WI38 (cell line): ENCODE measurements around the gene RALBP1.
"Not testable (repeated sequence)": the region's sequence is repeated elsewhere in the genome, so short reads cannot be mapped to it uniquely, and the experiment has no call there.

ENCODE experiments used
- H3K4me3 ChIP-seq: 2 replicates; pipeline ENCODE4 v1.5.1; 2011; ENCODE audit warnings: low read depth, mild to moderate bottlenecking, control low read depth, low read length
- CTCF ChIP-seq: IDR thresholded peaks from 2 replicates; pipeline ENCODE4 v1.5.1; 2012; ENCODE audit warnings: low read depth, mild to moderate bottlenecking, control low read depth, low read length

Gene RALBP1

GRCh38 chr18:9474983-9475642 lies at the start of gene RALBP1:
Gene RALBP1 (plus strand): TSS chr18:9475513. CDS start chr18:9513046, 37,533 bp downstream.
- H3K4me3 ChIP-seq: peak within 1 kb of the TSS; percentile 95
- TF ChIP-seq CTCF: 0 out of 2 replicates have a peak, but pooled peaks have one; percentile 10

GRCh38 chr18:9426753-9427152 lies 48.6 kb upstream of the RALBP1 start:
- TF ChIP-seq CTCF: no peak

DNA sequence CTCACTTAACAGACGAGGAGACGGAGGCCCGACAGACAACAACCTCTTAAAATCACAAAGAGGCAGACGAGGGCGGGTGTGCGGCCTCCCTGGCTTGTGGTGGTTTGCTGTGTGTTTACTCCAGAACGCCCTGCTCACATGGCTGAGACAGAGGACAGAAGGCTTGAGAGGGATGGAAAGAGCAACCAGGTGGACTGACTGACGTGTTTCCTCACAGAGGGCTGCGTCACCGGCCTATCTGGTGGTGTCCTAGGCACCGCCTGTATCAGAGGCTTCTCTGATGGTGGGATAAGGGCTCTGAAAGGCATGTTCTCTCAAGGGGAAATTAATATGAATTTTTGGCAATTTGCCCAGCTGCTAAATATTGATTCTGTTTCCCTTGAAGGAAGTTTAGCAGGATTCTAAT lies 47.0 kb upstream of the RALBP1 start:
- no peak for TF ChIP-seq CTCF
- H3K4me3 ChIP-seq: no peak overlapping the region

More at GRCh38 chr18:9426753-9427152, 48.6 kb upstream of the RALBP1 start:
- no peak overlapping the region for H3K4me3 ChIP-seq

DNA sequence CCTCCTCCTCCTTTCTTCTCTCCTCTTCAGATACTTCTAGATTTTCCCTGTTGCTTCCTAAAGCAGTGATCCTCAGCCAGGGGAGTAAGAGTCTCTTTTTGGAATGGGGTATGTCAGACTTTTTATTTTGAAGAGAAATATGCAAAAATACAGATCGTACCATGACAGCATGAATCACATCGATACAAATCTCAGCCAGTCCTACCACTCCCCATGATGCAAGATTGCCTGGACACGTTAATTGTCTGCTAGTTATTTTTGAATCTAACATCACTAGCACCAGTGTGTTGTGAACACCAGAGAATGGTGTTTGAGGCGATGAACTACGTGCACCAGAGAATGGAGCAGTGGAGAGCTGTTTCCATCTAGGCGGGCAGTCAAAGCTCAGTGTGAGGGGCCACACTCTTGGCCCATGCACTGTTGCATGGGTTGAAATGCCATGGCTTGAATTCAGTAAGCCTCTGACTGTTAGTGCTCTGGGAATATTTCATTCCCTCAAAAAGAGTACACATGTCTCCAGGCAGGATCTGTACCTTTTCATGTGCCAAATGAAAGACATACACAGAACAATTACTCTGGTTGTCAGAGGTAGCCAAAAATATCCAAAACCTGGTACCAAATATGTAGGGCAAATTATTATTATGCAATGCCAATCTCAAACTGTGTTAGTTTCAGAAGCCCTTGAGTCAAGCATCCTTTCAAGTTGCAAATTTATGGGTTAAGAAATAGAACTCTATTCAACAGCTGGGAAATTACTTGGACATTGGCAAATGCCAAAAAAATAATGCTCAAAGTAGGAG lies 46.3 kb upstream of the RALBP1 start:
- TF ChIP-seq CTCF: no peak
- H3K4me3 ChIP-seq: no peak overlapping the region

DNA sequence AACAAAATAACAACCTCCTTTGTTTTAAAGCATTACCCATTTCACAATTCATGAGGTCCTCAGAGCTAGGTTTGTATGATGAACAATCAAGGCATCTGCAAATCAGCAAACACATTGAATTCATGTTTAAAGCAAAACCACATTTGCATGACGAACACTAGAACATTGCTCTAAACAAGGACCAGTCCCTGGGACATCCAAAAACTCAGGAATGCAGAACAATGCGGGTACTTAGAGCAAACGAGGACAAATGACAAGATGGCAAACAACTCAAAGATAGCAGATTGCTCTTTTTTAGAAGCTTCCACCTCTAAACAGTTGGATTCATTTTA lies 45.7 kb upstream of the RALBP1 start:
- no peak overlapping the region for H3K4me3 ChIP-seq
- TF ChIP-seq CTCF: no peak

DNA sequence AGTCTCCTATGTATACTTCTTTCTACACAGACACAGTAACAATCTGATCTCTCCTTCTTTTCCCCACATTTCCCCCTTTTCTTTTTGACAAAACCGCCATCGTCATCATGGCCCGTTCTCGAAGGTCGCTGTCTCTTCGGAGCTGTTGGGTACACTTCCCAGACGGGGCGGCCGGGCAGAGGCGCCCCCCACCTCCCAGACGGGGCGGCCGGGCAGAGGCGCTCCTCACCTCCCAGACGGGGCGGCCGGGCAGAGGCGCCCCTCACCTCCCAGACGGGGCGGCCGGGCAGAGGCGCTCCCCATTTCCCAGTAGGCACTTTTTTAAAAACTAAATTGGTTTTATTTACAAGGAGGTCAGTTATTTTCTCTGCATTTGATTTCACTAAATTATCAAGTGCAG lies 45.0 kb upstream of the RALBP1 start:
- H3K4me3 ChIP-seq: not testable (repeated sequence)

DNA sequence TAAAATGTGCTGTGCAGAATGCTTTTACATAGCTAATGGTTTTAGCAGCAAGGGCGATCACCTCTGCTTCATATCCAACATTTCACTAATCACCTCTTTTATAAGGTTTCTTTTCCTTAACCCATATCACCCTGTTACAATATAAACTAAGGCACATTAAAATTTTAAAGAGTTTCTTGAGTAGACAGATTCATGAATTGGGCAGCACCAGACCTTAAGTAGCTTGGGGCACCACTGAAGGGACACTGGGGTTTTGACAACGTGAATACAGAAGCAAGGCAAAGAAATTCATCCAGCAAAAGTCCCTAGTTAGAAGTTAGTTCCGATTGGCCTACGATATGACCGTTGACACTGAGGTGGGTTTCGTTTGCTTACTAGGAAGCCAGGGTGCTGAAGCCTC lies 44.0 kb upstream of the RALBP1 start:
- TF ChIP-seq CTCF: no peak
- no peak overlapping the region for H3K4me3 ChIP-seq

DNA sequence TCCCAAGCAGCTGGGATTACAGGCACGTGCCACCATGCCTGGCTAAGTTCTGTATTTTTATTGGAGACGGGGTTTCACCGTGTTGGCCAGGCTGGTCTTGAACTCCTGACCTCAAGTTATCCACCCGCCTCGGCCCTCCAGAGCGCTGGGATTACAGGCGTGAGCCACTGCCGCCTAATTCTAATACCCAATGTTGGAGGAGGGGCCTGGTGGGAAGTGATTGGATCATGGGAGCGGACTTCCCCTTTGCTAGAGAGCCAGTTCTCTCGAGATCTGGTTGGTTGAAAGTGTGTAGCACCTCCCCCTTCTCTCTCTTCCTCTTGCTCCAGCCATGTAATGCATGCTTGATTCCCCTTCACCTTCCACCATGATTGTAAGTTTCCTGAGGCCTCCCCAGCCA lies 42.2 kb upstream of the RALBP1 start:
- H3K4me3 ChIP-seq: not testable (repeated sequence)
